HuH-7.5 (cell line): ENCODE results near the gene RCOR2.
A peak's percentile ranks its signal among the peaks of the same experiment; 100 is the strongest.

Source experiments
- DNase-seq: peaks from one replicate; pipeline ENCODE4 v3.0.0; 2011; ENCODE audit warnings: low spot score

RCOR2 gene

GRCh38 chr11:63922673-63923192, 5.8 kb upstream of the RCOR2 start:
- DNase-seq, result no peak

GRCh38 chr11:63920939-63921417, 4.0 kb upstream of the RCOR2 start:
- DNase-seq, result no peak

- DNase-seq, result no peak
These were observed 3.4 kb upstream of the RCOR2 start for GRCh38 chr11:63920126-63920938.

- no peak for DNase-seq
These were observed 2.5 kb upstream of the RCOR2 start for GRCh38 chr11:63919267-63920125.

- no peak for DNase-seq
These were observed 1.7 kb upstream of the RCOR2 start for GRCh38 chr11:63918507-63919191.

- no peak for DNase-seq
These were observed 935 bp upstream of the RCOR2 start for GRCh38 chr11:63917692-63918506.

GRCh38 chr11:63915961-63916836, 765 bp downstream of the RCOR2 start:
- DNase-seq, result peak; percentile 90

GRCh38 chr11:63914896-63915691, 1.9 kb downstream of the RCOR2 start:
- DNase-seq, result no peak

- DNase-seq, result no peak
These were observed 2.8 kb downstream of the RCOR2 start for GRCh38 chr11:63913866-63914830.

GRCh38 chr11:63912678-63913077, 4.3 kb downstream of the RCOR2 start:
- no peak for DNase-seq

- DNase-seq, result no peak
These were observed 5.1 kb downstream of the RCOR2 start for GRCh38 chr11:63911876-63912275.

- no peak for DNase-seq
These were observed 5.5 kb downstream of the RCOR2 start for GRCh38 chr11:63911440-63911839.

- DNase-seq, result no peak
These were observed 6.3 kb downstream of the RCOR2 start for GRCh38 chr11:63910675-63911074.

- DNase-seq, result no peak
These were observed 7.1 kb downstream of the RCOR2 start for GRCh38 chr11:63909591-63910506.

- no peak for DNase-seq
These were observed 8.1 kb downstream of the RCOR2 start for GRCh38 chr11:63908631-63909401.

GRCh38 chr11:63907808-63908530, 9.0 kb downstream of the RCOR2 start:
- no peak for DNase-seq
